Measurements from ENCODE around the gene TMEM176B. TPM values are rescaled to one million over a fixed set of nuclear protein-coding genes. Genes with fewer than 3 reads are reported as not detected.
"Not testable (repeated sequence)": the region's sequence is repeated elsewhere in the genome, so short reads cannot be mapped to it uniquely, and the experiment has no call there.

The TMEM176B gene
- total RNA-seq, 2 experiments from 2014 or later, result 0.09 TPM; not detected in 1

DNA sequence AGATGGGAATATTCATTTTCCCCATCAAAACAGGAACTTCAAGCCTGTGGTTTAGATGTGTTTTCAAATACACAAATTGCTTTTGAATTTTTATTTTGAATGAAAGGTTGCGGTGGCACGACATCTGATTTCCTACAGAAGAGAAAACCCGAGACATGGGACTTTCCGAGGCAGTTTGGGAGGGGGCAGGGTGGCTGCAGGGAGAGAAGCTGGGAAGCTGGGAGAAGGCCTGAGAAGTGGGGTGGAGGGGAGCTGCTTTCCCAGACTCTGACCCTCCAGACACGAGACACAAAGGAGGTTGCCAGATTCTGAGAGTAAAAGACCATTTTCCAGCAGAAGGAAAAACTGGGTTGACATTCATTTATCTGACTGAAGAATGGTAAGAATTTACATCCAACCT lies 20.0 kb upstream of the TMEM176B start:
- Histone ChIP-seq H4K20me1 (ENCODE audit: insufficient read depth, low read length) (no peaks in the 10 kb centered on the region), H3K4me3 (ENCODE audit: low read depth, low read length, poor library complexity, severe bottlenecking) (no peak overlapping the region), H3K4me2 (ENCODE audit: low read length) (no peak overlapping the region), H3K9me3 (ENCODE audit: low read length) (0 out of 2 replicates have a peak, but pooled peaks cover 6% of the 10 kb centered on the region), H2AFZ (ENCODE audit: low read length) (no peak overlapping the region), H3K4me1 (ENCODE audit: insufficient read depth, low read length, poor library complexity, severe bottlenecking) (no peaks in the 10 kb centered on the region), H3K9me2 (ENCODE audit: insufficient read depth, low read length) (no peaks in the 10 kb centered on the region), H3K36me3 (ENCODE audit: insufficient read depth, low read length) (no peaks in the 10 kb centered on the region), H3K79me2 (ENCODE audit: insufficient read depth, low read depth, low read length) (no peaks in the 10 kb centered on the region), H3K27ac (ENCODE audit: low read depth, low read length, poor library complexity, severe bottlenecking) (no peak overlapping the region)
- TF ChIP-seq, protein P1, sequence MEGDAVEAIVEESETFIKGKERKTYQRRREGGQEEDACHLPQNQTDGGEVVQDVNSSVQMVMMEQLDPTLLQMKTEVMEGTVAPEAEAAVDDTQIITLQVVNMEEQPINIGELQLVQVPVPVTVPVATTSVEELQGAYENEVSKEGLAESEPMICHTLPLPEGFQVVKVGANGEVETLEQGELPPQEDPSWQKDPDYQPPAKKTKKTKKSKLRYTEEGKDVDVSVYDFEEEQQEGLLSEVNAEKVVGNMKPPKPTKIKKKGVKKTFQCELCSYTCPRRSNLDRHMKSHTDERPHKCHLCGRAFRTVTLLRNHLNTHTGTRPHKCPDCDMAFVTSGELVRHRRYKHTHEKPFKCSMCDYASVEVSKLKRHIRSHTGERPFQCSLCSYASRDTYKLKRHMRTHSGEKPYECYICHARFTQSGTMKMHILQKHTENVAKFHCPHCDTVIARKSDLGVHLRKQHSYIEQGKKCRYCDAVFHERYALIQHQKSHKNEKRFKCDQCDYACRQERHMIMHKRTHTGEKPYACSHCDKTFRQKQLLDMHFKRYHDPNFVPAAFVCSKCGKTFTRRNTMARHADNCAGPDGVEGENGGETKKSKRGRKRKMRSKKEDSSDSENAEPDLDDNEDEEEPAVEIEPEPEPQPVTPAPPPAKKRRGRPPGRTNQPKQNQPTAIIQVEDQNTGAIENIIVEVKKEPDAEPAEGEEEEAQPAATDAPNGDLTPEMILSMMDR (conservative IDR thresholded peaks at IDR 0.05; ENCODE audit: low read length), result no peak
- no peak for TF ChIP-seq EZH2phosphoT487 (IDR thresholded peaks at IDR 0.05; ENCODE audit: borderline replicate concordance, low read depth, low read length)
- ChIA-PET POLR2A (no interaction called here), CTCF (ENCODE audit: unreplicated experiment) (no interaction called here)
- intact Hi-C loops (cut with micrococcal nuclease; ENCODE audit: unreplicated experiment), result no loop called here
- DNase-seq (ENCODE audit: low spot score), result no peak
- no TSS peak for BruUV-seq (replicated peaks)

DNA sequence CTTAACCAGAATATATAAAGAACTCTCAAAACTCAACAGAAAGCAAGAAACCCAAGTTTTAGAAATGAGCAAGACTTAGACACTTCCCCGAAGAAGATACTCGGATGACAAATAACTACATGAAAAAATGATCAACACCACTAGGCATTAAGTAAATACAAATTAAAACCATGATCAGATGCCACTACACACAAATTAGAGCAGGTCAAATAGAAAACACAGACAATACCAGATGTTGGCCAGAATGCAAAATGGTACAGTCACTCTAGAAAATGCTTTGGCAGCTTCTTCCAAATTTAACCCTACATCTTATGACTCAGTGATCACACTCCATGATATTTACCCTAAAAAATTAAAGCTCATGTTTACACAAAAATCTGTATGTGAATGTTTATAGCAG lies 18.8 kb upstream of the TMEM176B start:
- intact Hi-C loops (cut with micrococcal nuclease; ENCODE audit: unreplicated experiment), result no loop called here
- Histone ChIP-seq H3K4me2 (ENCODE audit: low read length) (no peak overlapping the region), H3K79me2 (ENCODE audit: insufficient read depth, low read depth, low read length) (no peaks in the 10 kb centered on the region), H3K9me2 (ENCODE audit: insufficient read depth, low read length) (no peaks in the 10 kb centered on the region), H3K36me3 (ENCODE audit: insufficient read depth, low read length) (no peaks in the 10 kb centered on the region), H2AFZ (ENCODE audit: low read length) (no peak overlapping the region), H3K4me3 (ENCODE audit: low read depth, low read length, poor library complexity, severe bottlenecking) (no peak overlapping the region), H4K20me1 (ENCODE audit: insufficient read depth, low read length) (no peaks in the 10 kb centered on the region), H3K27ac (ENCODE audit: low read depth, low read length, poor library complexity, severe bottlenecking) (no peak overlapping the region), H3K4me1 (ENCODE audit: insufficient read depth, low read length, poor library complexity, severe bottlenecking) (no peaks in the 10 kb centered on the region), H3K9me3 (ENCODE audit: low read length) (0 out of 2 replicates have a peak, but pooled peaks cover 6% of the 10 kb centered on the region)
- TF ChIP-seq, protein P1 (conservative IDR thresholded peaks at IDR 0.05; ENCODE audit: low read length), result no peak
- no peak for TF ChIP-seq EZH2phosphoT487 (IDR thresholded peaks at IDR 0.05; ENCODE audit: borderline replicate concordance, low read depth, low read length)
- no TSS peak for BruUV-seq (replicated peaks)
- no peak for DNase-seq (ENCODE audit: low spot score)
- POLR2A ChIA-PET, result interaction anchor here (0.5 to 0.7 kb wide), 3 partner anchors 63 to 1137 kb away, joined by 3 to 4 read pairs (median 3); no protein-coding TSS in a partner anchor
- CTCF ChIA-PET (ENCODE audit: unreplicated experiment), result no interaction called here

DNA sequence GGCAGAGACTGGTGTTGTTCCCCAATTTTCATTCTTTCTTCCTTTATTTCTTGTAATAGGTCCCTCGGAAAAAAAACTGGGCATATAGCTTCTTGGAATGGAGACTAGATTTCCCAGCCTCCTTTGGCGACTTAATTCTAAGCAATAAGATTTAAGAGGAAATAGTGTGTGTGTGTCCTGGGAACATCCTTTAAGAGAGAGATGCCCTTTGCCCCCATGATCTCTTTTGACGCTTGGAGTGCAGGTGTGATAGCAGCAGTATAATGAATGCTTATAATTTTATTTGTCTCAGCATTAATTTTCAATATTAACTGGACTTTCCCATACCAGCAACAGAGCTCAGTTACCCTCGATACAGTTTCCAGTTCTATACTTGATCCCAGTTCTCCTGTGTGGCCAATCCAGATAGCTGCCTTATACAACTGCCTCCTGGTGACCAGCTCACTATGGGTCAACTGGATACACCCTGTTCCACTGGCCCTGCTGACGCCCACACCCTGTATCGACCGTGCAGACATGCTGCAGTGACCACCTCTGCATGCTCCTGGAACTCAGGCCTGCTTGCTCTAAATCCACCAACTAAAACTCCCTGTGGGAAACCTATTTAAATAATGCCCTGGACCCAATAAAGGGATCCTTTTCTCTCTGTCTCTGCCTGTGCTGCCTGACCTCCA lies 14.3 kb upstream of the TMEM176B start:
- no peak overlapping the region for H3K27ac ChIP-seq (ENCODE audit: low read depth, low read length, poor library complexity, severe bottlenecking)
- no peak overlapping the region for H3K4me3 ChIP-seq (ENCODE audit: low read depth, low read length, poor library complexity, severe bottlenecking)
- no peak overlapping the region for H3K4me2 ChIP-seq (ENCODE audit: low read length)
- H3K9me2 ChIP-seq (ENCODE audit: insufficient read depth, low read length), result no peaks in the 10 kb centered on the region
- H3K79me2 ChIP-seq (ENCODE audit: insufficient read depth, low read depth, low read length), result no peaks in the 10 kb centered on the region
- BruUV-seq (replicated peaks), result no TSS peak
- H3K4me1 ChIP-seq (ENCODE audit: insufficient read depth, low read length, poor library complexity, severe bottlenecking), result no peaks in the 10 kb centered on the region
- CTCF ChIA-PET (ENCODE audit: unreplicated experiment), result no interaction called here
- TF ChIP-seq EZH2phosphoT487 (IDR thresholded peaks at IDR 0.05; ENCODE audit: borderline replicate concordance, low read depth, low read length), result no peak
- TF ChIP-seq, protein P1 (conservative IDR thresholded peaks at IDR 0.05; ENCODE audit: low read length), result no peak
- no peak for DNase-seq (ENCODE audit: low spot score)
- H2AFZ ChIP-seq (ENCODE audit: low read length), result no peak overlapping the region
- no peaks in the 10 kb centered on the region for H3K36me3 ChIP-seq (ENCODE audit: insufficient read depth, low read length)
- POLR2A ChIA-PET, result interaction anchor here (0.7 kb wide), 1 partner anchor 42 kb away, joined by 4 read pairs; no protein-coding TSS in a partner anchor
- H3K9me3 ChIP-seq (ENCODE audit: low read length), result 0 out of 2 replicates have a peak, but pooled peaks cover 6% of the 10 kb centered on the region
- intact Hi-C loops (cut with micrococcal nuclease; ENCODE audit: unreplicated experiment), result no loop called here
- no peaks in the 10 kb centered on the region for H4K20me1 ChIP-seq (ENCODE audit: insufficient read depth, low read length)

DNA sequence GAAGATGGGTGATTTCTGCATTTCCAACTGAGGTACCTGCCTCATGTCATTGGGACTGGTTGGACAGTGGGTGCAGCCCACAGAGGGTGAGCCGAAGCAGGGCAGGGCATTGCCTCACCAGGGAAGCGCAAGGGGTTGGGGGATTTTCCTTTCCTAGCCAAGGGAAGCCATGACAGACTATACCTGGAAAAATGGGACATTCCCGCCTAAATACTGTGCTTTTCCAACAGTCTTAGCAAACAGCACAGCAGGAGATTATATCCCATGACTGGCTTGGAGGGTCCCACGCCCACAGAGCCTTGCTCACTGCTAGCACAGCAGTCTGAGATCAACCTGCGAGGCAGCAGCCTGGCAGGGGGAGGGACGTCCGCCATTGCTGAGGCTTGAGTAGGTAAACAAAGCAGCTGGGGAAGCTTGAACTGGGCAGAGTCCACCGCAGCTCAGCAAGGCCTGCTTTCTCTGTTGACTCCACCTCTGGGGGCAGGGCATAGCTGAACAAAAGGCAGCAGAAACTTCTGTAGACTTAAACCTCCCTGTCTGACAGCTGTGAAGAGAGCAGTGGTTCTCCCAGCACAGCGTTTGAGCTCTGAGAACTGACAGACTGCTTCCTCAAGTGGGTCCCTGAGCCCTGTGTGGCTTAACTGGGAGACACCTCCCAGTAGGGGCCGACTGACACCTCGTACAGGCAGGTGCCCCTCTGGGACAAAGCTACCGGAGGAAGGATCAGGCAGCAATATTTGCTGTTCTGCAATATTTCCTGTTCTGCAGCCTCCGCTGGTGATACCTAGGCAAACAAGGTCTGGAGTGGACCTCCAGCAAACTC lies 7.7 kb upstream of the TMEM176B start:
- CTCF ChIA-PET (ENCODE audit: unreplicated experiment), result interaction anchor here (0.6 kb wide), 1 partner anchor 1597 kb away, joined by 3 read pairs; no protein-coding TSS in a partner anchor

More for the DNA sequence above, 7.7 kb upstream of the TMEM176B start:
- BruUV-seq (replicated peaks); H4K20me1 ChIP-seq (ENCODE audit: insufficient read depth, low read length); H3K4me2 ChIP-seq (ENCODE audit: low read length); H3K27ac ChIP-seq (ENCODE audit: low read depth, low read length, poor library complexity, severe bottlenecking); POLR2A ChIA-PET; DNase-seq (ENCODE audit: low spot score); H2AFZ ChIP-seq (ENCODE audit: low read length); H3K79me2 ChIP-seq (ENCODE audit: insufficient read depth, low read depth, low read length); H3K36me3 ChIP-seq (ENCODE audit: insufficient read depth, low read length); H3K9me2 ChIP-seq (ENCODE audit: insufficient read depth, low read length); H3K9me3 ChIP-seq (ENCODE audit: low read length); H3K4me1 ChIP-seq (ENCODE audit: insufficient read depth, low read length, poor library complexity, severe bottlenecking); intact Hi-C loops (cut with micrococcal nuclease; ENCODE audit: unreplicated experiment); H3K4me3 ChIP-seq (ENCODE audit: low read depth, low read length, poor library complexity, severe bottlenecking): not testable (repeated sequence)

All from OCI-LY7 (cell line).